ENCODE measurements around the gene C6orf132.

Gene C6orf132

DNA sequence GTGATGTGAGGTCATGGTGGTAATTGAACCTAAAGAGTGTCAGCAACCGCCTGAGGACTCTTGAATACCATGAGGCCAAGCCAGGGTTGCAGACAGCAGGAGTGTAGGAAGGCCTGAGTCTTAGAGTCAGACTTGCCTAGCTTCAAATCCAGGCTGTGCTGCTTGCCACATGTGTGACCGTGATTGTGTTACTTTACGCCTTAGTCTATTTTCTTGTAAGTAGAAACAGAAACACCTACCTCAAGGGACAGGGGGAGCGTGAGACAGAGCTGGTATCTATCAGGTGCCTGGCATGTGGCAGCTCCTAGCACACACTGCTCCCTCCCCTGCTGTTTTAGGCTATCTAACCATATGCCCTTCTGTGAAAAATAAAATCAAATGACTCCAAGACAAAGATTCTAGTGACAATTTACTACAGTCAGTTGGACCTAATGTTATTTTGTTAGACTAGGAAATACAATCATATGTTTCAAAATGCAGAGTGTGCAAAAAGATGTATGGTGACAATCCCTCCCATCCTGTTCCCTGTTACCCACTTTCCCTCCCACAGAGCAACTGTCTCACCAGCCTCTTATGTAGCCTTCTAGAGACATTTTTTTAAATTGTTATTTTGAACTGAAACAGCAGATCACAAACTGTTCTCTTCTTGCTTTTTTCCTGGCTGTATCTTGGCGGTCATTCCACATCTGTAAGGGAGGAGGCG, 70.4 kb downstream of the C6orf132 start:
- no peak for DNase-seq

DNA sequence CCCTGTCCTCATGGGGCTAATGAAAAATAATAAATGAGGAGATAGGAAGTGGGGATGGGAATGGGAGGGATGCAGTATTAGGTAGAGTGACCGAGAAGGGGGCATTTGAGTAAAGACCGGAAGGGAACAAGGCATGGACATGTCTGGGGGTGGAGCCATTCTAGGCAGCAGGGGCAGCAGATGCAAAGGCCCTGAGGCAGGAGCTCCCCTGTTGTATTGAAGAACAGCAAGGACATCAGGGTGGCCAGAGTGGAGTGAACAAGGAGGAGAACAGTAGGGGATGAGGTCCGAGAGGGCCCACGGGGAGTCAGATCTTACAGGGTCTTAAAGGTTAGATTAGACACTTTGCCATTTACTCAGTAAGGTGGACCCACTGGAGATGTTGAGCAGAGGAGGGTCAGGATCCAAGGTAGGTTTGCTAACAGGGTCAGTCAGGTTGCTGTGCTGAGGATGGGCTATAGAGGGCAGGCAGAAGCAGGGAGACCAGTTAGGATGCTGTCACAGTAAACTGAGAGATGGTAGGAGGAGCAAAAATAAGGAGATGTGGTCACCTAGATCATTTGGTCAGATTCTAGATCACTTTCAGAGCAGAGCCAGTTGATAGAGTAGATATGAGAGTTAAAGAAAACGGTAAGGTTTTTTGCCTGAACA, 73.4 kb downstream of the C6orf132 start:
- DNase-seq = no peak

DNA sequence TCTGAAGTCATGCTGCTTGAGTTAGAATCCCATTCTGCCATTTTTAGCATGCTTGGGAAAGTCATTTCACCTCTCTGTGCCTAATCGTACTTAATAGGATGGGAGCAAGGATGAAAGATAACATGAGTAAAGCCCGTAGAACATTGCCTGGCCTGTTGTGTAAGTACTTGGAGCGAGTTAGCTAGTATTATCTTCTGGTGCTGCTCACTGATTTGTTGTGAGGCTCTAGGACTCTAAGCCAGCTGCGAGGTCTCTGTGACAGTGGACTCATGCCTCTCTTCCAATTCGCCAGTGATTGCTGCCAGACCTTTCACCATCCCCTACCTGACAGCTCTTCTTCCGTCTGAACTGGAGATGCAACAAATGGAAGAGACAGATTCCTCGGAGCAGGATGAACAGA, 74.2 kb downstream of the C6orf132 start:
- DNase-seq = no peak

DNA sequence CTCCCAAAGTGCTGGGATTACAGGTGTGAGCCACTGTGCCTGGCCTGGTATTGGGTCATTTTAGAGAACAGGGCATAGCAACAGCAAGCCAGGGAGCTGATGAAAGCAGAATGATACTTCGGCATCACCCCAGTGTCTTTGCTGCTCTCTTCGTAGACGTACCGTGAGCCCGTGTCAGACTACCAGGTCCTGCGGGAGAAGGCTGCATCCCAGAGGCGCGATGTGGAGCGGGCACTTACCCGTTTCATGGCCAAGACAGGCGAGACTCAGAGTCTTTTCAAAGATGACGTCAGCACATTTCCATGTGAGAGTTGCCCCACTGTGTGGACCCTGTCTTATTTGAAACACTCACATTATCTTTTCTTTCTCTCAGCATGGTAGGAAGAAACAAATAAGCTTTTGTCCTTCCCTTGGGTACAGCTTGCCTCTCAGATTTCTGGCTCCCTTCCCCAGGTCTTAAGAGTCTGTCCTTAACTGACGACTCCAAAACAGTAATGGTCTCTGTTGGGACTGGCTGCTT, 76.2 kb downstream of the C6orf132 start:
- no peak for DNase-seq

DNA sequence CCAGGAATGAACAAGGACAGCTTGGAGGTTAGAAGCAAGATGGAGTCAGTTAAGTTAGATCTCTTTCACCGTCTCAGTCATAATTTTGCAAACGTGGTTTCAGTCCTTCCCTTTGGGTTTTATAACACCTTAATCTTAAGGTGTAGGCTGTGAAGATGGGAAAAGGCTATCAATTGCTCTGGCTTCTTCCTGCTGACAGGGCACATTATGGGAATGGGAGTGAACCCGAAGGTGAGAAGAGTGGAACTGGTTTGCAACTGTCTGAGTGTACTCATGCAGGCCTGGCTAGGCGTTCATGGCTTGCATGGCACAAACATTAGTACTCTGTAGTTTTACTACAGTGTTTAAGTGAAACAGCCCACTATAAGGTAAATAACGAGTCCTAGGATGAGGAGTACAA, 82.7 kb downstream of the C6orf132 start:
- no peak for DNase-seq

DNA sequence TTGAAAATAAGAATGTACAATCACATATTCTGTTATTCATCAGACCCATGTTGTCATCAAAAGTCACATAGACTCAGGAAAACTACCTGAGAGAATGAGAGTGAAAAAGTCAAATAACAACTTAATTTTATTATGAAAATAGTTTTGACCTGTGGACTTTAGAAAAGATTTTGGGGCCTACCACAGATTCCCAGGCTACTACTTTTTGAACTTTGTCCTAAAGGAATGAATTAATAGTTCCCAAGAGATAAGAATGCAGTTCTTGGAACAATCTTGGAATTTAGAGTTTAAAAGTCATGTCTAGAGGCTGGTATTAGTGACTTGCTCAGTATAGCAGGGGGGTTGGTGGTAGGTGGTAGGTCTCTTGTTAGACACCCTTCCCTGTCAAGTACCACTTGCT, 88.8 kb downstream of the C6orf132 start:
- DNase-seq = no peak

DNA sequence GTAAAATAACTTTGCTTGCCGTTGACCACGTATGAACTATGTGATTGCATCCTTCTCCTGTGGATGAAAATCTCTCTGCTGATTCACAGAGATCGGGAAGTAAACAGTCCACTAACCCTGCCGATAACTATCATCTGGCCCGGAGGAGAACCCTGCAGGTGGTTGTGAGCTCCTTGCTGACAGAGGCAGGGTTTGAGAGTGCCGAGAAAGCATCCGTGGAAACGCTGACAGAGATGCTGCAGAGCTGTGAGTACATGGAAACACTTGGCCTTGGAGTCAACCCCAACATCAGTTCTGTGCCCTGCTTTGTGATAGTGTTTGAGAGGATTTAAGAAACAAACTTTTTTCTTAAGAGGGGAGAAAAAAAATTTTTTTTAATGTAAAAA, 91.2 kb downstream of the C6orf132 start:
- no peak for DNase-seq
